Measurements from ENCODE around the gene MTM1.

DNA sequence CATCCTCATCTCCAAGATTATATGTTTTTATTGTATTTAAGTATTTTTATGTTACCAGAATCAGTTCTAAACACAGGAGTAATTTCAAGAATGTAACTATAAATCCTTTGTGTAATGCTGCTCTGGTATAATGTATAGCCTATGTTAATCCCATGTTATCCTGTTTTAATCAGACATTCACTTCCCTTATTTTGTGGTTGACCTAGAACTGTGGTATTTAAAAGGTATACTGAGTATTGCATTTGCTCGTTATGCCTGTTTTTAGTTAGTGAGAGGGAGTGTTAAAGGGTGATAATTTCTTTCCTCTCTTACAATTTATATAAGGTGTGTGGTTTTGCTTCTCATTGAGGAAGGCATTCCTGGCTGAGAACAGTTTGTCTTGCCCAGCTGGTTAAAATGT lies 26.2 kb downstream of the MTM1 start:
- TF ChIP-seq, protein P1, sequence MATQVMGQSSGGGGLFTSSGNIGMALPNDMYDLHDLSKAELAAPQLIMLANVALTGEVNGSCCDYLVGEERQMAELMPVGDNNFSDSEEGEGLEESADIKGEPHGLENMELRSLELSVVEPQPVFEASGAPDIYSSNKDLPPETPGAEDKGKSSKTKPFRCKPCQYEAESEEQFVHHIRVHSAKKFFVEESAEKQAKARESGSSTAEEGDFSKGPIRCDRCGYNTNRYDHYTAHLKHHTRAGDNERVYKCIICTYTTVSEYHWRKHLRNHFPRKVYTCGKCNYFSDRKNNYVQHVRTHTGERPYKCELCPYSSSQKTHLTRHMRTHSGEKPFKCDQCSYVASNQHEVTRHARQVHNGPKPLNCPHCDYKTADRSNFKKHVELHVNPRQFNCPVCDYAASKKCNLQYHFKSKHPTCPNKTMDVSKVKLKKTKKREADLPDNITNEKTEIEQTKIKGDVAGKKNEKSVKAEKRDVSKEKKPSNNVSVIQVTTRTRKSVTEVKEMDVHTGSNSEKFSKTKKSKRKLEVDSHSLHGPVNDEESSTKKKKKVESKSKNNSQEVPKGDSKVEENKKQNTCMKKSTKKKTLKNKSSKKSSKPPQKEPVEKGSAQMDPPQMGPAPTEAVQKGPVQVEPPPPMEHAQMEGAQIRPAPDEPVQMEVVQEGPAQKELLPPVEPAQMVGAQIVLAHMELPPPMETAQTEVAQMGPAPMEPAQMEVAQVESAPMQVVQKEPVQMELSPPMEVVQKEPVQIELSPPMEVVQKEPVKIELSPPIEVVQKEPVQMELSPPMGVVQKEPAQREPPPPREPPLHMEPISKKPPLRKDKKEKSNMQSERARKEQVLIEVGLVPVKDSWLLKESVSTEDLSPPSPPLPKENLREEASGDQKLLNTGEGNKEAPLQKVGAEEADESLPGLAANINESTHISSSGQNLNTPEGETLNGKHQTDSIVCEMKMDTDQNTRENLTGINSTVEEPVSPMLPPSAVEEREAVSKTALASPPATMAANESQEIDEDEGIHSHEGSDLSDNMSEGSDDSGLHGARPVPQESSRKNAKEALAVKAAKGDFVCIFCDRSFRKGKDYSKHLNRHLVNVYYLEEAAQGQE (IDR thresholded peaks at IDR 0.05; ENCODE audit: low read depth) = no peak
- no peak for TF ChIP-seq RAD21 (IDR thresholded peaks at IDR 0.05; ENCODE audit: low read depth)
- no peak for TF ChIP-seq EP300 (IDR thresholded peaks at IDR 0.05; ENCODE audit: borderline replicate concordance)
- TF ChIP-seq FOXM1 (IDR thresholded peaks at IDR 0.05; ENCODE audit: borderline replicate concordance, low read depth) = no peak
- TF ChIP-seq ZBTB7A (IDR thresholded peaks at IDR 0.05; ENCODE audit: low read depth) = no peak
- TF ChIP-seq TAF1 (IDR thresholded peaks at IDR 0.05; ENCODE audit: low read depth) = no peak
- no peak for TF ChIP-seq EGR1 (IDR thresholded peaks at IDR 0.05)
- no peak for TF ChIP-seq YY1 (IDR thresholded peaks at IDR 0.05; ENCODE audit: low read depth)
- TF ChIP-seq, protein P2, sequence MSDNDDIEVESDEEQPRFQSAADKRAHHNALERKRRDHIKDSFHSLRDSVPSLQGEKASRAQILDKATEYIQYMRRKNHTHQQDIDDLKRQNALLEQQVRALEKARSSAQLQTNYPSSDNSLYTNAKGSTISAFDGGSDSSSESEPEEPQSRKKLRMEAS (IDR thresholded peaks at IDR 0.05) = no peak
- no peak for TF ChIP-seq NFIC (IDR thresholded peaks at IDR 0.05)
- TF ChIP-seq CEBPB (IDR thresholded peaks at IDR 0.05) = no peak

Measured in Ishikawa (cell line).